Coronary artery (tissue), 2 donors: ENCODE data around the gene MAN1A2.

Experiments used
- DNase-seq: peaks from one replicate; pipeline ENCODE4 v3.0.0-alpha.2; 2017; ENCODE audit warnings: low spot score
- H3K27ac ChIP-seq, 2 donors: fragments of 200-600 bp; sonication (generic); one replicate each; pipeline ENCODE4 v1.5.1; 2016 to 2019
- H3K4me3 ChIP-seq: fragments of 200-600 bp; sonication (generic); 2 replicates; pipeline ENCODE4 v1.5.1; 2016; ENCODE audit warnings: mild to moderate bottlenecking, moderate library complexity
- TF ChIP-seq, protein P1 (sequence below): fragments of 200-600 bp; sonication (generic); IDR thresholded peaks from one replicate; pipeline ENCODE4 v1.5.1; 2019; ENCODE audit warnings: antibody characterized with exemption

MAN1A2 gene

DNA sequence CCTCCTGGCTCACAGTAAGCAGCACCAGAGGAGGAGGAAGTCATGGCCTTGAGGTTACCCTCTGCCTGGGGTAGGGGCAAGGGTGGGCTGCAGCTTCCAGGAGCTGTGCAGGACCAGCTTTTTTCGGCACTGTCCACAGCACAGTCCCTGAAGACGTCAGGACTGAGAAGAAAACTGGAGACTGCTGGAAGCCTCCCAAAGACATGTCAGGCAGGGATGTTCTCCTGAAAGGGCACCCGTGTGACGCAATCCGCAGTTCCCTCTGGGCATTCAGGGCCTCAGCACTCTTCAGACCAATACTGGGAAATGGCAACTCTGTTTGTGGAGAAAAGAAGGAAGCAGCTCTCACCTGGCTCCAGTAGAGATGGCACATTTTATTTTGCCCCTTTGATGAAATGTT lies 173.8 kb downstream of the MAN1A2 start:
- no peak overlapping the region for H3K27ac ChIP-seq
- TF ChIP-seq, protein P1, sequence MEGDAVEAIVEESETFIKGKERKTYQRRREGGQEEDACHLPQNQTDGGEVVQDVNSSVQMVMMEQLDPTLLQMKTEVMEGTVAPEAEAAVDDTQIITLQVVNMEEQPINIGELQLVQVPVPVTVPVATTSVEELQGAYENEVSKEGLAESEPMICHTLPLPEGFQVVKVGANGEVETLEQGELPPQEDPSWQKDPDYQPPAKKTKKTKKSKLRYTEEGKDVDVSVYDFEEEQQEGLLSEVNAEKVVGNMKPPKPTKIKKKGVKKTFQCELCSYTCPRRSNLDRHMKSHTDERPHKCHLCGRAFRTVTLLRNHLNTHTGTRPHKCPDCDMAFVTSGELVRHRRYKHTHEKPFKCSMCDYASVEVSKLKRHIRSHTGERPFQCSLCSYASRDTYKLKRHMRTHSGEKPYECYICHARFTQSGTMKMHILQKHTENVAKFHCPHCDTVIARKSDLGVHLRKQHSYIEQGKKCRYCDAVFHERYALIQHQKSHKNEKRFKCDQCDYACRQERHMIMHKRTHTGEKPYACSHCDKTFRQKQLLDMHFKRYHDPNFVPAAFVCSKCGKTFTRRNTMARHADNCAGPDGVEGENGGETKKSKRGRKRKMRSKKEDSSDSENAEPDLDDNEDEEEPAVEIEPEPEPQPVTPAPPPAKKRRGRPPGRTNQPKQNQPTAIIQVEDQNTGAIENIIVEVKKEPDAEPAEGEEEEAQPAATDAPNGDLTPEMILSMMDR, result no peak
- no peak overlapping the region for H3K4me3 ChIP-seq
- no peak for DNase-seq

DNA sequence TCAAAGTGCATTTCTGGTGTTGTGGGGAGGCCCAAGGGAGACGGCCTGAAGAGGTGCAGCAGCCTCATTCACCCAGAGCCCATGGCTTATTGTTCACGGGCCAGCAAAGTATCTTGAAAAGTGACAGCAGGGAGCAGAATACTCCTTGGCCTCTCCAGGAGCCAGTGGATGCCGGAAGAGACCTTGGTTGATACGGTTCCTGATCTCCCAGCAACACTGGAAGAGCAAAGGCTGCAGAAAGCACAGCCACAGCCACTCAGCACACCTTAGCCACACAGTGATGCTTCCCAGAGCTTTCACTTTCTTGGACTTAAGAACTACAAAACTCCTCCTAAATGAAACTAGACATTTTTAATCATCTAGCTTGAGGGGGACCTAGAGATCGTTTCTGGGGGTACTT lies 174.3 kb downstream of the MAN1A2 start:
- no peak overlapping the region for H3K27ac ChIP-seq
- no peak for DNase-seq
- TF ChIP-seq, protein P1, result no peak

DNA sequence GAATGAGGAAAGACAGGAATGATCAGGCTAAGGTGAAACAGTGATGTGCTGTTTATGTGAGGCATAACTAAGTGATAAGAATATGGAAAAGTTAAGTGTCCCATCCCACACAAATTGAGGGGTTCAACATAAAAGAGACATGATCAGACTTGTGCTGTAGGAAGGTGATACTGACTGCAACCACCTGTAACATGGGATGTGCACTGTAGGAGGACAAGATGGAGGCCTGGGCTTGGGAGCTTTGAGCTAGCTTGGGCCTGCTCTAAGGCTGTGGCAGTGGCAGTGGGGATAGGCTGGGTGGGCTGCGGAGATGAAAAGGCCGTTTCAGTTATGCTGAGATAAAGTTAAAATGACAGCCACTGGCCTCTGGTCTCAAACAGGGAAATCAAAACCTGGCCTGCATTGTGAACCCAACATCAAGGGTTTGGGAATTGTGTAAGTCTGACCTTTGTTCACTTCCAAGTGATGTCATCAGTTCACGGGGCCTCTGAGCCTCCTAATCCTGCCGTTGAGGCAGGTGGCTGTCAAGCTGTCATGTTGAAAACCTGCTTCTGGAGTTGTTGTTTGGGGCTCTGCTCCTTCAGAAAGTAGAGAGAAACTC lies 177.4 kb downstream of the MAN1A2 start:
- TF ChIP-seq, protein P1, result no peak
- Histone ChIP-seq H3K4me3 (no peak overlapping the region), H3K27ac (no peak overlapping the region)
- no peak for DNase-seq

More for the DNA sequence above, 174.3 kb downstream of the MAN1A2 start:
- H3K4me3 ChIP-seq, result no peak overlapping the region

DNA sequence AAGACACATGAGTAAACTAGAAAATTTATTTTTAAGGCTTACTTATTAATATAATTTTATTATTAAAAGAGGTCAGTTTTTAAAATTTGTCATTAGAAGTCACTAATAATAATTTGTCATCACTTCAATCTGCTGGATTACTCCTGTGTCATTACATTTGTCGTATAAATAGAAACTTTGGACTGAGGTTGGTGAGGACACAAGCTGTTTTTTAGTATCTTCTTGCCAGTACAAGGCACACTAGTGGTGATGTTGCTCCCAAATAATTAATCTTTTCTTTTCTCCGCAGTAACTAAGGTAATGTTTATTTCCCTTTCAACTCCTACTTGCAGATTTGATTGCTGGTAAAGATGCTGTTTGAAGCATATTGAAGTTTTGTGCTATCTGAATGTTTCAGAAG lies 179.2 kb downstream of the MAN1A2 start:
- no peak overlapping the region for H3K4me3 ChIP-seq
- H3K27ac ChIP-seq, result no peak overlapping the region
- DNase-seq, result no peak
- TF ChIP-seq, protein P1, result no peak

DNA sequence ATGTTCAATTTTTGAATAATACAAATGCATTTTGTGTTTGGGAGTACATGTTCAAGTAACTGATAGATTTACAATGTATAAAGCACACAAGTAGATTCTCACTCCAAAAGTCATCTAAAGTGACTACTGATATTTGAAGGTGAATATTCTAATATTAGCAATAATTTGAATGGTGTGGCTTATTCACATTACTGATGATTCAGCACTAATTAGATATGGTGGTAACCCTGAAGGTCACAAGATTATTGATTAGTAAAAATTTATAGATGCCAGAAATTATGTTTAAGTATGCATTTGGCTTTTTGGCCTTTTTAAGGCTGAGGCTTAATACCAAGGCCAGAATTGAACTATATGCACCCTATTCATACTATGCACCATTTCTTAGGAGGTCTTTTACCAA lies 186.2 kb downstream of the MAN1A2 start:
- TF ChIP-seq, protein P1, result no peak
- Histone ChIP-seq H3K4me3 (no peak overlapping the region), H3K27ac (no peak overlapping the region)
- no peak for DNase-seq

DNA sequence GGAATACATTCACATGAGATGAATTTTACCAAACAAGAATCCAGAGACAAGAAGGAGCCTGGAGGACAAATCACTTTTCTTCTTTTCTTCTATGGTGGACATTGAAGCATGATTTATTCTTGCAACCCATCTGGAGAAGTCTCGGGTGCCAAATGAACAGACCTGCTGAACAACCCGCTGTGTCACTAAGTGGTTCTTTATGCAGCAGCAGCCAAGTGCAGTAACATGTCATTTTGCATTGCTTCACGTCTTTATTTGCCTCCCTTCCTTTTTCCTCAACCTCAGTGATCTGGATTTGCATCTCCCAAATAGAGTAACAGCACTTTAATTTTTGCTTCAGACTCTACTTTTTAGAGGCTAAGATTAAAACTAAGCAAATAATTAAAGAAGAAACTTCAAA lies 188.6 kb downstream of the MAN1A2 start:
- no peak for DNase-seq
- TF ChIP-seq, protein P1, result no peak
- Histone ChIP-seq H3K4me3 (no peak overlapping the region), H3K27ac (no peak overlapping the region)

DNA sequence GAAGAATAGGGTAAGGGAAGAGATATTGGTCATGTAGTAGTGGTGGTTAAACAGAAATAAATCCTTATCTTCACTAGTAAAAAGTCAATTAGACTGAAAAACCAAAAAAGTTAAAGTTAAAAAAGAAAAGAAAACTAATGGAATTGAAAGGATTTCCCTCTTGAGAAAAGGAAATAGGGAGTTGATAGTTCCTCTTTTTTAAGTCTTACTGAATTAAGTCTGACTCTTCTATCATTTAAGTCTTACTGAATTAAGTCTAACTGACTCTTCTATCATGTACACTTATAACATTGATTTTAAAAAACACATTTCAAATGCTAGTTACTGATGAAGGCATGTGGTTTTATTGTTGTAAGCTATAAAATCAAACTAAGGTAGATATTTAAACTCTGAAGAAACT lies 189.1 kb downstream of the MAN1A2 start:
- TF ChIP-seq, protein P1, result no peak
- Histone ChIP-seq H3K4me3 (no peak overlapping the region), H3K27ac (no peak overlapping the region)
- DNase-seq, result no peak
